NCI-H524 treated with DMSO at 0.1 percent for 48 hours (cell line): ENCODE data around the gene ABCC11.

Experiments
- DNase-seq: peaks from one replicate; lab custom pipeline; 2025; lab: John Stamatoyannopoulos, UW

The ABCC11 gene

GRCh38 chr16:48247311-48247710, at the start of gene ABCC11:
Gene ABCC11 (minus strand): TSS chr16:48247539. CDS start chr16:48231921, 15,618 bp downstream.
- DNase-seq: no peak

GRCh38 chr16:48295488-48296281, 48.3 kb upstream of the ABCC11 start:
- no peak for DNase-seq

GRCh38 chr16:48294724-48295123, 47.4 kb upstream of the ABCC11 start:
- DNase-seq: no peak

DNA sequence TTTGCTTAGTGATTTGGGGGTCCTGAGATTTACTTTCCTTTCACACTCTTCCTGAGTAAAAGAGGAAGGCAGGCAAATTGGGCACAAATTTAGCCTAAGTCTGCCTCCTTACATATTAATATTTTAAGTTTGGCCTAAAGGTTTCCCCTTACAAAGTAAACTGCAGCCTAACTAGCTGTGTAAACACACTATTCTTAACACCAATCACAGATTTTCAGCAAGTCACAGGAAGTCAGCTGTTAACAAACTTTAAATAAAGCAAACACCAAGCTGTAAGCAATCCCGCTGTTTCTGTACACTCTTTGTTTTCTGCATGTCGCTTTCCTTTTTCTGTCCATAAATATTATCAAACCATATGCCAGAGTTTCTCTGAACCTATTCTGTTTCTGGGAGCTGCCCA, 45.1 kb upstream of the ABCC11 start:
- DNase-seq: no peak

- DNase-seq: no peak
These were observed 44.4 kb upstream of the ABCC11 start for GRCh38 chr16:48291754-48292153.

GRCh38 chr16:48291303-48291702, 44.0 kb upstream of the ABCC11 start:
- no peak for DNase-seq

DNA sequence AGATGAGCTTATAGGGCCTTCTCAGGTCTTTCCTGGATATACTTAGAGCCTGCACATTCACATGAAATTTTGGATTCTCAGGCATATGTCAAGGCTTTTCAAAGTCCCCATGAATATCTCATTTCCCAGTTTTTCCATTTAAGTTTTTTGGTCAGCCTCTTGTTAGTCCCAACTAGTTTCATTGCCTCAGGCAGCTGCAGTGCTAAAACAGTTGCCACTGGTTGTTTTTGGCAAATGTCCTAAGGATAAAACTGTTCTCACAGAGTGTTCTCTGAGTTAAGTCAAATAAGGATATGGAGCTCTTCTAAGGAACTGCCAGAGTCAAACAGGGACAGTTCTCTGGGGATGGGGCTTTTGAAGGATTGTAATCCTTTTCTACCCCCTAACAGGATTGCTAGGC, 39.9 kb upstream of the ABCC11 start:
- DNase-seq: no peak

DNA sequence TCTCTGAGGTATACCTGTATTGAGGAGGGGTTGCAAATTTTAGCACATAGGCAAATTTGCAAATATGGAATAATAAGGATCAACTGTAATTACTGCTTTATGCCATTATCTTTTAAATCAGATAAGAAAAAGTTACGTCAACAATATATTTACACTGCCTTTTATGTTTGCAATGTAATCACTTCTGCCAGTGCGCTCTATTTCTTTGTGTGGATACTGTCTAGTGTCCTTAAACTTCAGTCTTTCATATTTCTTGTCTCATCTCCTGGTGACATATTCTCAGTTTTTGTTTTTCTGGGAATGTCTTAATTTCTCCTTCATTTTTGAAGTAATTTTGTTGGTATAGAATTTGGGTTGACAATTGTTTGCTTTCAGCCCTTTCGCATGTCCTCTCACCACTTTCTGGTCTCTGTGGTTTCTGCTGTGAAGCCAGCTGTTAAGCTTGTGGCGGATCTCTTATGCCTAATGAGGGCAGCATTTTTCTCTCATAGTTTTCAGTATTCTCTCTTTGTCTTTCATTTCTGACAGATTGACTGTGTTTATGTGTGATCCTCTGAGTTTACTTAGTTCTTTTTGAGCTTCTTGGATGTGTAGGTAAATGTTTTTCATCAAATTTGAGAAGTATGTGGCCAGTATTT, 37.6 kb upstream of the ABCC11 start:
- DNase-seq: no peak

DNA sequence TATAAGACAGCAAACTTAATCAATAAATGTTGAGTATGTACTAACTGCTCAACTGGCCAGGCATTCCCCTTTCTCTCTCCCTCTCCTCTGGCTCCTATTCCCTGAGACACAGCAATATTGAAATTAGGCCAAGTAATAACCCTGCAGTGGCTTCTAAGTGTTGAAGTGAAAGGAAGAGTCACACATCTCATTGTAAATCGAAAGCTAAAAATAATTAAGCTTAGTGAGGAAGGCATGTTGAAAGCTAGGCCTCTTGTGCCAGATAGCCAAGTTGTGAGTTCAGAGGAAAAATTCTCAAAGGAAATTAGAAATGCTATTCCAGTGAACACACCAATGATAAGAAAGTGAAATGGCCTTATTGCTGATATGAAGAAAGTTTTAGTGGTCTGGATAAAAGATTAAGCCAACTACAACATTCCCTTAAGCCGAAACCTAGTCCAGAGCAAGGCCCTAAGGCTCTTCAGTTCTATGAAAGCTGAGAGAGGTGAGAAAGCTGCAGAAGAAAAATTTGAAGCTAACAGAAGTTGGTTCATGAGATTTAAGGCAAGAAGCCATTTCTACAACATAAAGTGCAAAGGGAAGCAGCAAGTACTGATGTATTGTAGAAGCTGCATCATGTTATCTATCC, 35.4 kb upstream of the ABCC11 start:
- DNase-seq: no peak

- no peak for DNase-seq
These were observed 33.2 kb upstream of the ABCC11 start for GRCh38 chr16:48280546-48280945.

GRCh38 chr16:48279199-48279598, 31.9 kb upstream of the ABCC11 start:
- DNase-seq: no peak

DNA sequence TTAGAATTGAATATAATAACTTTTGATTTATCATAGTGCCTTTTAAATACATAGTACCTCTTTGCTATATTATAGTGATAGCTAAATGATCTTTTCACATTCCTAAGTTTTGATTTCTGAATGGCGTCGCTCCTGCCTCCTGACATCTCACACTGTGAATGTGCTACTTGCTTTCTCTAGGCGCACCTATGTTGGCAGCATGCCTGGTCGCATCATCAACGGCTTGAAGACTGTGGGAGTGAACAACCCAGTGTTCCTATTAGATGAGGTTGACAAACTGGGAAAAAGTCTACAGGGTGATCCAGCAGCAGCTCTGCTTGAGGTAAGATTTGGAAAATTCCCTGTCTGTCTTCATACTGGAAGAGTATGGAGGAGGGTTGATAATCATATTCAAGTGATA, 29.8 kb upstream of the ABCC11 start:
- DNase-seq: no peak

DNA sequence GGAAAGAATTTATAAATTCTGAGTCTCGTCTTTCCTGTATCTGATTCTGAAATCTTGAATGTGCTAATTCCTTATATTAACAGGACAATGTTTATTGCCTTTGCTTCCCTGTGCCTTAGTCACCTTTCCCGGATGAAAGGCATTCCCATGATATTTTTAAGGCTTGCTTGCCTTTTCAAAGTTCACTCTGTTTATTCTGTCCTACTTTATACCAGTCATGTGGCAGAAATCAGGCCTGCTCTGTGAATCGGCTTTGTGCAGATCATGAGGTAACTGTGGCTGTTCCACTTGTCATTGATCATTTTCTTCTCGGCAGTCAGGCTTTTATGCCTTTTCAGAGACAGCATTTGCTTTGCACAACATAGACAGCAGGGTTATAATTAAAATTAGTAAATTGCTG, 28.8 kb upstream of the ABCC11 start:
- DNase-seq: no peak

DNA sequence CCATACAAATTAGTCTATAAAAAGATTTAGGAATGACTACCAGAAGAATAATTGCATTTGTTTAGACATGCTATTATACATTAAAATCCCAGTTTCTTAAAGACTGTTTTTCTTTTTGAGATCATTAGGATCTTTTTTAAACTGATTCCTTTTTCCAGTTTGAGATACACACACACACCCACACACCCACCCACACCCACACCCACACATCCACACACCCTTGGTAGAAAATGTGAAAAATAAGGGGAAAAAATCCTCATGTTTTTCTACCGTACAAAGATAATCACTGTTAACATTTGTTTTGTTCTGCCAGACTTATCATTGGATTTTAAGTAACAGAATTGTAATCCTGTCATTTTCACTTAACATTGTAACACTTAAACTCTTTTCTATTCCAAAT, 27.1 kb upstream of the ABCC11 start:
- no peak for DNase-seq

GRCh38 chr16:48272837-48273421, 25.6 kb upstream of the ABCC11 start:
- DNase-seq: no peak

GRCh38 chr16:48271728-48272127, 24.4 kb upstream of the ABCC11 start:
- no peak for DNase-seq

GRCh38 chr16:48269011-48269410, 21.7 kb upstream of the ABCC11 start:
- DNase-seq: no peak

- DNase-seq: no peak
These were observed 15.3 kb upstream of the ABCC11 start for GRCh38 chr16:48262631-48263030.

GRCh38 chr16:48261569-48261968, 14.2 kb upstream of the ABCC11 start:
- no peak for DNase-seq

- DNase-seq: no peak
These were observed 9.3 kb upstream of the ABCC11 start for GRCh38 chr16:48256579-48257177.

GRCh38 chr16:48252013-48252412, 4.7 kb upstream of the ABCC11 start:
- DNase-seq: no peak

GRCh38 chr16:48250520-48251278, 3.4 kb upstream of the ABCC11 start:
- DNase-seq: no peak
